ENCODE results near the gene NYNRIN.
"Not testable (repeated sequence)": the region's sequence is repeated elsewhere in the genome, so short reads cannot be mapped to it uniquely, and the experiment has no call there.

DNA sequence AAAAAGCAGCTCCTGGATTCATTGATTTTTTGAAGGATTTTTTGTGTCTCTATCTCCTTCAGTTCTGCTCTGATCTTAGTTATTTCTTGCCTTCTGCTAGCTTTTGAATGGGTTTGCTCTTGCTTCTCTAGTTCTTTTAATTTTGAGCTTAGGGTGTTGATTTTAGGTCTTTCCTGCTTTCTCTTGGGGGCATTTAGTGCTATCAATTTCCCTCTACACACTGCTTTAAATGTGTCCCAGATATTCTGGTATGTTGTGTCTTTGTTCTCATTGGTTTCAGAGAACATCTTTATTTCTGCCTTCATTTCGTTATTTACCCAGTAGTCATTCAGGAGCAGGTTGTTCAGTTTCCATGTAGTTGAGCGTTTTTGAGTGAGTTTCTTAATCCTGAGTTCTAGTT lies 52.0 kb downstream of the NYNRIN start:
- TF ChIP-seq, protein P1, sequence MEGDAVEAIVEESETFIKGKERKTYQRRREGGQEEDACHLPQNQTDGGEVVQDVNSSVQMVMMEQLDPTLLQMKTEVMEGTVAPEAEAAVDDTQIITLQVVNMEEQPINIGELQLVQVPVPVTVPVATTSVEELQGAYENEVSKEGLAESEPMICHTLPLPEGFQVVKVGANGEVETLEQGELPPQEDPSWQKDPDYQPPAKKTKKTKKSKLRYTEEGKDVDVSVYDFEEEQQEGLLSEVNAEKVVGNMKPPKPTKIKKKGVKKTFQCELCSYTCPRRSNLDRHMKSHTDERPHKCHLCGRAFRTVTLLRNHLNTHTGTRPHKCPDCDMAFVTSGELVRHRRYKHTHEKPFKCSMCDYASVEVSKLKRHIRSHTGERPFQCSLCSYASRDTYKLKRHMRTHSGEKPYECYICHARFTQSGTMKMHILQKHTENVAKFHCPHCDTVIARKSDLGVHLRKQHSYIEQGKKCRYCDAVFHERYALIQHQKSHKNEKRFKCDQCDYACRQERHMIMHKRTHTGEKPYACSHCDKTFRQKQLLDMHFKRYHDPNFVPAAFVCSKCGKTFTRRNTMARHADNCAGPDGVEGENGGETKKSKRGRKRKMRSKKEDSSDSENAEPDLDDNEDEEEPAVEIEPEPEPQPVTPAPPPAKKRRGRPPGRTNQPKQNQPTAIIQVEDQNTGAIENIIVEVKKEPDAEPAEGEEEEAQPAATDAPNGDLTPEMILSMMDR (conservative IDR thresholded peaks at IDR 0.05 in 1 of 2, IDR thresholded peaks at IDR 0.05 in 1 of 2; ENCODE audit: extremely low read depth in 1 of 2, insufficient read depth in 1 of 2, low read depth in 1 of 2, low read length in 2 of 2), result not testable (repeated sequence)
- not testable (repeated sequence) for TF ChIP-seq EZH2 (IDR thresholded peaks at IDR 0.05; ENCODE audit: borderline replicate concordance, low read length)
